ENCODE data around the gene ABCG4.
A peak's percentile ranks its signal among the peaks of the same experiment; 100 is the strongest.
"Not testable (repeated sequence)": the region's sequence is repeated elsewhere in the genome, so short reads cannot be mapped to it uniquely, and the experiment has no call there.

ABCG4 gene

DNA sequence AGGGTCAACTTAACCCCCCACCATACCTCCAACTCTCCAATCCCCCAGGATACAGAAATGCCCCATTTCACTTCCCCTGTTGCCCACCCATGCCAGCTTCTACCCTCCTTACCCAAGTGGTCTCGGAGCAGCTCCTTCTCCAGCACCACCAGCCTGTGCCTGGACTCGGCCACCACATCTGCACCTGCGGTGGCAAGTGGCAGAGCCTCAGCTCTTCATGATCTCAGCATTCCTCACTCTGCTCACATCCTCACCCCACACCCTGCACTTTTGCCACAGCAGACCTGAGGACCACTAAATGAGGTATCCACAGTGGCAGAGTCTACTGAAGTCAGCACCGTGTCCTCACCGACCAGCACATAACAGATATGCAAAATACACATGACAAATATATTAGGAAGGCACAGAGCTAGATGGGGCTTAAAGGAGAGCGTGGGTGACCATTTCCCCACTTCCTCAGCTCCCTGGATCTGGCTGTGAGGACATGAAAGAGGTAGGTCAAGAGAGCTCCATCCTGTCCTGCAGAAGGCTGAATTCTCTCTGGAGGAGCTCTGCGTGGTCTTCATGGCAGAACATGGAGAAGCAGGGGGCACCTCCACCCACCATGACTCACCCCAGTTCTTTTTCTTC lies 46.1 kb downstream of the ABCG4 start:
- H3K4me3 ChIP-seq (ENCODE audit: low read depth, low read length) = no peak overlapping the region
- CTCF ChIA-PET = interaction anchor here (1.1 to 6.6 kb wide), 15 partner anchors 10 to 144 kb away, joined by 3 to 78 read pairs (median 31); partner anchors contain the start of genes ABCG4, CBL, DPAGT1 and NHERF4
- no peak for DNase-seq (ENCODE audit: low read depth, low spot score)
- POLR2A ChIA-PET = no interaction called here
- TF ChIP-seq, protein P1, sequence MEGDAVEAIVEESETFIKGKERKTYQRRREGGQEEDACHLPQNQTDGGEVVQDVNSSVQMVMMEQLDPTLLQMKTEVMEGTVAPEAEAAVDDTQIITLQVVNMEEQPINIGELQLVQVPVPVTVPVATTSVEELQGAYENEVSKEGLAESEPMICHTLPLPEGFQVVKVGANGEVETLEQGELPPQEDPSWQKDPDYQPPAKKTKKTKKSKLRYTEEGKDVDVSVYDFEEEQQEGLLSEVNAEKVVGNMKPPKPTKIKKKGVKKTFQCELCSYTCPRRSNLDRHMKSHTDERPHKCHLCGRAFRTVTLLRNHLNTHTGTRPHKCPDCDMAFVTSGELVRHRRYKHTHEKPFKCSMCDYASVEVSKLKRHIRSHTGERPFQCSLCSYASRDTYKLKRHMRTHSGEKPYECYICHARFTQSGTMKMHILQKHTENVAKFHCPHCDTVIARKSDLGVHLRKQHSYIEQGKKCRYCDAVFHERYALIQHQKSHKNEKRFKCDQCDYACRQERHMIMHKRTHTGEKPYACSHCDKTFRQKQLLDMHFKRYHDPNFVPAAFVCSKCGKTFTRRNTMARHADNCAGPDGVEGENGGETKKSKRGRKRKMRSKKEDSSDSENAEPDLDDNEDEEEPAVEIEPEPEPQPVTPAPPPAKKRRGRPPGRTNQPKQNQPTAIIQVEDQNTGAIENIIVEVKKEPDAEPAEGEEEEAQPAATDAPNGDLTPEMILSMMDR (IDR thresholded peaks at IDR 0.05; ENCODE audit: insufficient read depth, low read length, missing control alignments) = no peak

DNA sequence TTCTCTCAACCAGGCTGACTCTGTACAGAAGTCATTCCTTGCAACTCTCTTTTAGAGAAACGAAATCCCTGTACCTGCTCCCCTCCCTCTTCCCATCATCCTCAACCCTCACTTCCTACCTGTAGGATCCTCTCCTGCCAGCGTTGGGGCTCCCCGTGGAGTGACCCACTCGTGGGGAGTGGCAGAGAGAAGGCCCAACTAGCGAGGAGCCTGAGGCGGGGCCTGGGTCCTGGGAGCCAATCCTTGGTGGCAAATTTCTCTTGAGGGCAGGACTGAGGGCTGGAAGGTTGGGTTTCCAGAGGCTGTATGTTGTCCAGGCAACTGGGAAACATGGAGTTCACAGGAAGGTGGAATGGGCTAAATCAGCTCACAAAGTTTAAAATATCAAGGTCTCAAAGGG lies 46.8 kb downstream of the ABCG4 start:
- ChIA-PET POLR2A (no interaction called here), CTCF (interaction anchor here (0.9 to 6.6 kb wide), 29 partner anchors 10 to 279 kb away, joined by 3 to 78 read pairs (median 8); partner anchors contain the start of genes ABCG4, C2CD2L, CBL and DPAGT1)
- TF ChIP-seq, protein P1 (IDR thresholded peaks at IDR 0.05; ENCODE audit: insufficient read depth, low read length, missing control alignments) = no peak
- no peak overlapping the region for H3K4me3 ChIP-seq (ENCODE audit: low read depth, low read length)
- no peak for DNase-seq (ENCODE audit: low read depth, low spot score)

DNA sequence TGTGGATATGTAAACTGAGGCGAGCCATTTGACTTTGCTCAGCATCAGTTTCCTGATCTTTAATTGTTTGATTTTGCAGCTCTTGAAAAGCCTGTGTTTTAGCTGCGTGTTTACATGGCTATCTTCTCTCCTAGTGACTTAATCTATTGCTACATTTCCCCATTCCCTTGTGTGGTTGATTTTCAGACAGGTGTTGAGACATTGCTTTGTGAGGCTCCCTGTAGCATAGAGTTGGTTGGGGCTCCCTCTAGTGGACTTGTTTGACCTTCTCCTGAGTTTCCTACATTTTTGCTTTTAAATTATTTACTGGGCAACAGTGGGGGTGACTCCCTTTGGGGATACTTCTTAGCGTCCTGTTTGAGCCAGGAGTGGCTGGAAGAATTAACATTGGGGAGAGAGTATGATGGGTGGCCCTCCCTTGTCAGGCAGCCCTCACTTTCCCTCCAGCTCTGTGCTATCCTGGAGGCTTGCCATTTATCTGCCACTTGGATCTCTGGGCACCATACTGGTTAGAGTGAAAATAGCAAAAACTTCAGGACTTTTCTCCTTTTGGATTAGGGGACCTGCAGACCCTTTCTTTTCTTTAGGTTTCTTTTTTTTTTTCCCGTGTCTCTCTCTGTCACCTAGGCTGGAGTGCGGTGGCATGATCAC lies 48.1 kb downstream of the ABCG4 start:
- POLR2A ChIA-PET = no interaction called here

DNA sequence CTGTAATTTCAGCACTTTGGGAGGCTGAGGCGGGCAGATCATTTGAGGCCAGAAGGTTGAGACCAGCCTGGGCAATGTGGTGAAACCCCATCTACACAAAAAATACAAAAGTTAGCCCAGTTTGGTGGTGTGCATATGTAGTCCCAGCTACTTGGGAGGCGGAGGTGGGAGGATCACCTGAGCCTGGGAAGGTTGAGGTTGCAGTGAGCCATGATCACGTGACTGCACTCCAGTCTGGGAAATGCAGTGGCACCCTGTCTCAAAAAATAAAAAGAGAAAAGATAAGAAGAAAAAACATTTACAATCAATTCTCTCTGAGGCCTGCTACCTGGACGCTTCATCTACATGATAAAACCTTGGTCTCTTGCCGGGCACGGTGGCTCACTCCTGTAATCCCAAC lies 50.1 kb downstream of the ABCG4 start:
- DNase-seq (ENCODE audit: low read depth, low spot score) = no peak
- ChIA-PET POLR2A (no interaction called here), CTCF (interaction anchor here (1.3 to 3.8 kb wide), 2 partner anchors 124 to 138 kb away, joined by 3 to 39 read pairs; no protein-coding TSS in a partner anchor)
- no peak overlapping the region for H3K4me3 ChIP-seq (ENCODE audit: low read depth, low read length)
- TF ChIP-seq, protein P1 (IDR thresholded peaks at IDR 0.05; ENCODE audit: insufficient read depth, low read length, missing control alignments) = no peak

More for the DNA sequence above, 48.1 kb downstream of the ABCG4 start:
- DNase-seq (ENCODE audit: low read depth, low spot score) = peak; percentile 52
- no peak overlapping the region for H3K4me3 ChIP-seq (ENCODE audit: low read depth, low read length)
- TF ChIP-seq, protein P1 (IDR thresholded peaks at IDR 0.05; ENCODE audit: insufficient read depth, low read length, missing control alignments) = peak; percentile 69
- CTCF ChIA-PET = interaction anchor here (0.6 to 6.6 kb wide), 60 partner anchors 8 to 278 kb away, joined by 3 to 78 read pairs (median 4); partner anchors contain the start of genes ABCG4, C2CD2L, CBL and DPAGT1

DNA sequence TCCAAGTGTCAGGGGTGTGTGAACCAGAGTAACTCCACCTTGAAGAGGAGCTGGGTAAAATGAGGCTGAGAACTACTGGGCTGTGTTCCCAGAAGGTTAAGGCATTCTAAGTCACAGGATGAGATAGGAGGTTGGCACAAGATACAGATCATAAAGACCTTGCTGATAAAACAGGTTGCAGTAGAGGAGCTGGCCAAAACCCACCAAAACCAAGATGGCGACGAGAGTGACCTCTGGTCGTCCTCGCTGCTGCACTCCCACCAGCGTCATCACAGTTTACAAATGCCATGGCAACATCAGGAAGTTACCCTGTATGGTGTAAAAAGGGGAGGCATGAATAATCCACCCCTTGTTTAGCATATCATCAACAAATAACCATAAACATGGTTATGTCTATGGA lies 52.4 kb downstream of the ABCG4 start:
- CTCF ChIA-PET = interaction anchor here (0.7 to 2.3 kb wide), 7 partner anchors 9 to 137 kb away, joined by 3 to 9 read pairs (median 3); no protein-coding TSS in a partner anchor
- POLR2A ChIA-PET; DNase-seq (ENCODE audit: low read depth, low spot score); H3K4me3 ChIP-seq (ENCODE audit: low read depth, low read length): not testable (repeated sequence)

DNA sequence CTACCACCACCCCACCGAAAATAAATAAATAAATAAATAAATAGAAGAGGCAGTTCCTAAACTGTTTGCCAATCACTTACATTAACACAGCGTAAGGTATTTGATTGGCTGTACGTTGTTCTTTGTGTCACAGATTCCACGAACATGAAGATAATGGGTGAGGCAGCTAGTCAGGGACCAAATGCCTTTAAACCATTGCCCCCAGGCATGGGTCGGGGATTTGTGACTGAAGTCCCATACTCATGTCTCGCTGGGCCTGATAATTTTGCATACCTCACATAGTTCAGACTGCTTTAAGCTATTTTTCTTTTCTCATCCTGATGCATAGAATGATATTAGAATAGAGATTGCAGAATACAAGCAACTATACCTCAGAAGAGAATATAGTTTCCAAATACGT lies 53.7 kb downstream of the ABCG4 start:
- no peak for DNase-seq (ENCODE audit: low read depth, low spot score)
- TF ChIP-seq, protein P1 (IDR thresholded peaks at IDR 0.05; ENCODE audit: insufficient read depth, low read length, missing control alignments) = no peak
- CTCF ChIA-PET = interaction anchor here (1.3 to 5.5 kb wide), 4 partner anchors 10 to 136 kb away, joined by 4 to 66 read pairs (median 7); no protein-coding TSS in a partner anchor
- POLR2A ChIA-PET = no interaction called here
- no peak overlapping the region for H3K4me3 ChIP-seq (ENCODE audit: low read depth, low read length)

Data from AG04449 (cell line).